Right lobe of liver (tissue), 6 donors: Measurements from ENCODE around the gene OR51B6. TPM values are rescaled to one million over a fixed set of nuclear protein-coding genes. Genes with fewer than 3 reads are reported as not detected.

Experiments used
- ATAC-seq, 4 donors: fragments of 200-7000 bp; cut with Tn5 transposase; one replicate each; pipeline ENCODE4 v1.9.1; 2020; ENCODE audit warnings: mild to moderate bottlenecking in 4 of 4, moderate library complexity in 4 of 4
- DNase-seq, 3 donors: peaks; one replicate each; pipeline ENCODE4 v3.0.0-alpha.2; 2020
- H3K27ac ChIP-seq, 3 donors: fragments of 200-600 bp; one replicate each; pipeline ENCODE4 v1.8.0; 2022
- H3K27me3 ChIP-seq, 2 donors: fragments of 200-600 bp; one replicate each; pipeline ENCODE4 v1.8.0; 2022
- H3K36me3 ChIP-seq, 4 donors: fragments of 200-600 bp; sonication (generic) in 1 of 4; one replicate each; pipeline versions ENCODE4 v1.5.1 to v1.8.0; 2017 to 2022; ENCODE audit warnings: control low read depth in 1 of 4
- H3K4me1 ChIP-seq, 4 donors: fragments of 200-600 bp; sonication (generic) in 1 of 4; one replicate each; pipeline versions ENCODE4 v1.5.1 to v1.8.0; 2017 to 2022; ENCODE audit warnings: control low read depth in 1 of 4
- H3K4me3 ChIP-seq, 3 donors: fragments of 200-600 bp; one replicate each; pipeline ENCODE4 v1.8.0; 2022
- H3K9me3 ChIP-seq, 4 donors: fragments of 200-600 bp; sonication (generic) in 1 of 4; one replicate each; pipeline versions ENCODE4 v1.5.1 to v1.8.0; 2017 to 2022; ENCODE audit warnings: control low read depth in 1 of 4
- CTCF ChIP-seq, 4 donors: fragments of 200-600 bp in 3 of 4; fragments of 450-650 bp in 1 of 4; IDR thresholded peaks; one replicate each; pipeline versions ENCODE4 v1.5.1 to v1.8.0; 2016 to 2022; ENCODE audit warnings: antibody characterized with exemption in 4 of 4, mild to moderate bottlenecking in 2 of 4
- POLR2A ChIP-seq: fragments of 450-650 bp; IDR thresholded peaks from one replicate; pipeline ENCODE4 v1.6.1; 2017; ENCODE audit warnings: antibody characterized with exemption, mild to moderate bottlenecking
- WGBS: methylation state at CpG from one replicate; pipeline ENCODE4 v1.1.6; 2018; ENCODE audit warnings: low coverage, low lambda C conversion rate; ENCODE audit not compliant: insufficient coverage; ENCODE audit errors: missing lambda C conversion rate; 5-methylcytosine and 5-hydroxymethylcytosine counted together
- intact Hi-C, 2 donors: fragments of 100-400 bp; cut with DNase I; formaldehyde crosslinking; loops; one replicate each; pipeline versions ENCODE4 v1.11.2 to v1.14.1; 2022
- long read RNA-seq: library from polyadenylated mRNA; unstranded; transcript quantifications from one replicate; pipeline ENCODE4 v2.0.0, GENCODE V29; 2019
- total RNA-seq, 6 experiments: library from RNA; depleted of rRNA in 2 of 6; stranded (reverse); fragments of >200 nt in 2 of 6; fragmentation: NEBNext Ultra II Directional in 3 of 6; extraction: Animal tissue kit (Norgen Biotek cat#: 25700) in 3 of 6; gene quantifications; one replicate each; pipeline versions ENCODE4 v1.1.0 to v1.2.4, GENCODE V29; 2016 to 2023
- donor health status: DM: no; HTN: yes; CAD: no.
- donor health status: DM: no; HTN: no; CAD: no.
- donor health status: DM: no; HTN: no; CAD: no.
- donor health status: DM: no; HTN: yes; CAD: no.
- donor health status: DM: no; HTN: yes; CAD: no.

Gene OR51B6
- not detected for total RNA-seq
- long read RNA-seq, result 0 reads

GRCh38 chr11:5351208-5351607 lies at the start of gene OR51B6:
Gene OR51B6 (plus strand): TSS chr11:5351508. CDS start chr11:5351508, 0 bp downstream.
- Histone ChIP-seq H3K36me3 (no peaks in the 10 kb centered on the region), H3K27me3 (no peaks in the 10 kb centered on the region), H3K4me3 (no peak within 1 kb of the TSS), H3K4me1 (no peaks in the 10 kb centered on the region), H3K27ac (no peak within 1 kb of the TSS), H3K9me3 (no peaks in the 10 kb centered on the region)
- no peak for TF ChIP-seq CTCF (IDR thresholded peaks at IDR 0.05)
- TF ChIP-seq POLR2A, result no peak
- DNase-seq (no peak), ATAC-seq (no peak)
- 24% methylated on average over 1 of the region's 1 CpG for WGBS
- intact Hi-C loops, result no loop called here

- Histone ChIP-seq H3K4me3 (no peak within 1 kb of the TSS), H3K36me3 (no peaks in the 10 kb centered on the region), H3K27ac (no peak within 1 kb of the TSS), H3K27me3 (no peaks in the 10 kb centered on the region), H3K4me1 (no peaks in the 10 kb centered on the region), H3K9me3 (no peaks in the 10 kb centered on the region)
- ATAC-seq (no peak), DNase-seq (no peak)
- 75% methylated on average over 2 of the region's 2 CpGs for WGBS
- TF ChIP-seq POLR2A (no peak), CTCF (IDR thresholded peaks at IDR 0.05) (no peak)
- intact Hi-C loops, result no loop called here
These were observed 49.5 kb upstream of the OR51B6 start, which contains the start of gene OR51B4 for GRCh38 chr11:5301846-5302245. Gene OR51B4 (minus strand): TSS chr11:5301946. CDS start chr11:5301946, 0 bp downstream.

- Histone ChIP-seq H3K27me3 (no peaks in the 10 kb centered on the region), H3K27ac (no peak overlapping the region), H3K4me3 (no peak overlapping the region), H3K4me1 (no peaks in the 10 kb centered on the region), H3K9me3 (no peaks in the 10 kb centered on the region), H3K36me3 (no peaks in the 10 kb centered on the region)
- DNase-seq (no peak), ATAC-seq (no peak)
- 74% methylated on average over 5 of the region's 5 CpGs for WGBS
- intact Hi-C loops, result no loop called here
- TF ChIP-seq CTCF (IDR thresholded peaks at IDR 0.05), result no peak
- TF ChIP-seq POLR2A, result no peak
These were observed 47.7 kb upstream of the OR51B6 start for GRCh38 chr11:5303626-5304025.

GRCh38 chr11:5304046-5304445 lies 47.3 kb upstream of the OR51B6 start:
- ATAC-seq, result no peak

More at GRCh38 chr11:5304046-5304445, 47.3 kb upstream of the OR51B6 start:
- Histone ChIP-seq H3K4me1 (no peaks in the 10 kb centered on the region), H3K27me3 (no peaks in the 10 kb centered on the region), H3K27ac (no peak overlapping the region), H3K4me3 (no peak overlapping the region), H3K9me3 (no peaks in the 10 kb centered on the region), H3K36me3 (no peaks in the 10 kb centered on the region)
- WGBS, result 100% methylated on average over 1 of the region's 1 CpG
- intact Hi-C loops, result no loop called here
- TF ChIP-seq CTCF (IDR thresholded peaks at IDR 0.05), result no peak
- no peak for TF ChIP-seq POLR2A
- no peak for DNase-seq
